CD8-positive, alpha-beta memory T cell (primary cell): ENCODE results near the gene MDK. TPM values are rescaled to one million over a fixed set of nuclear protein-coding genes. Genes with fewer than 3 reads are reported as not detected.

Source experiments
- CTCF ChIA-PET: fragments of 350-600 bp; sonication (Branson Sonifier 250); formaldehyde crosslinking; loops from one replicate; lab custom pipeline; 2021; ENCODE audit warnings: antibody characterized with exemption; lab: Charles Lee
- POLR2A ChIA-PET: fragments of 350-600 bp; sonication (Branson Sonifier 250); formaldehyde crosslinking; loops from one replicate; lab custom pipeline; 2021; ENCODE audit warnings: antibody characterized with exemption; lab: Charles Lee
- DNase-seq, 5 donors: peaks; one replicate each; pipeline versions ENCODE4 v3.0.0 to v3.0.0-alpha.2; 2020 to 2022; ENCODE audit warnings: mixed read lengths in 1 of 5
- H3K27ac ChIP-seq: one replicate; pipeline ENCODE4 v1.7.0; 2013; ENCODE audit warnings: low read depth, mild to moderate bottlenecking, low read length, moderate library complexity
- H3K27me3 ChIP-seq: 2 replicates; pipeline ENCODE4 v1.7.0; 2013; ENCODE audit warnings: low read length, mild to moderate bottlenecking; ENCODE audit not compliant: insufficient read depth, poor library complexity, severe bottlenecking
- H3K36me3 ChIP-seq: 2 replicates; pipeline ENCODE4 v1.7.0; 2013; ENCODE audit warnings: mild to moderate bottlenecking, low read length, moderate library complexity; ENCODE audit not compliant: insufficient read depth
- H3K4me1 ChIP-seq: 2 replicates; pipeline ENCODE4 v1.7.0; 2013; ENCODE audit warnings: mild to moderate bottlenecking, low read length, moderate library complexity; ENCODE audit not compliant: insufficient read depth
- H3K4me3 ChIP-seq: 2 replicates; pipeline ENCODE4 v1.7.0; 2013; ENCODE audit warnings: mild to moderate bottlenecking, low read length
- H3K9me3 ChIP-seq: 2 replicates; pipeline ENCODE4 v1.7.0; 2013; ENCODE audit warnings: mild to moderate bottlenecking, low read length
- H3K27ac Mint-ChIP-seq, 8 donors: one replicate each; pipeline ENCODE4 v1.8.0; 2020 to 2021; ENCODE audit warnings: mixed read lengths in 8 of 8, mild to moderate bottlenecking in 6 of 8, inconsistent platforms in 3 of 8, moderate library complexity in 3 of 8
- H3K27me3 Mint-ChIP-seq, 2 donors: one replicate each; pipeline ENCODE4 v1.8.0; 2020 to 2021; ENCODE audit warnings: mixed read lengths in 2 of 2, mild to moderate bottlenecking in 1 of 2, moderate library complexity in 1 of 2
- H3K36me3 Mint-ChIP-seq, 3 donors: one replicate each; pipeline ENCODE4 v1.8.0; 2020 to 2021; ENCODE audit warnings: mixed read lengths in 3 of 3, inconsistent platforms in 1 of 3, mild to moderate bottlenecking in 1 of 3
- H3K4me1 Mint-ChIP-seq, 3 donors: one replicate each; pipeline ENCODE4 v1.8.0; 2020 to 2021; ENCODE audit warnings: mixed read lengths in 3 of 3, inconsistent platforms in 1 of 3, mild to moderate bottlenecking in 1 of 3
- H3K4me3 Mint-ChIP-seq, 7 donors: one replicate each; pipeline ENCODE4 v1.8.0; 2020 to 2021; ENCODE audit warnings: mixed read lengths in 7 of 7, mild to moderate bottlenecking in 6 of 7, moderate library complexity in 4 of 7, inconsistent platforms in 2 of 7
- H3K9me3 Mint-ChIP-seq, 5 donors: one replicate each; pipeline ENCODE4 v1.8.0; 2020 to 2022; ENCODE audit warnings: mixed read lengths in 5 of 5, mild to moderate bottlenecking in 3 of 5, moderate library complexity in 2 of 5, inconsistent platforms in 1 of 5
- polyA plus RNA-seq: library from polyadenylated mRNA; unstranded; fragments of 300-500 nt; fragmentation: Illumina TruSeq; gene quantifications from one replicate; pipeline ENCODE4 v1.2.3, GENCODE V29; 2021
- total RNA-seq, 2 experiments: library from RNA; stranded (reverse); gene quantifications; one replicate each; pipeline ENCODE4 v1.2.3, GENCODE V29; 2021

MDK gene
- total and polyA plus RNA-seq, 3 experiments from 2014 or later = 0.97 to 1.2 (median 1.1) TPM

GRCh38 chr11:46356924-46357482 is 24.5 kb upstream of the MDK start:
- ChIA-PET POLR2A (interaction anchor here (1.1 kb wide), 1 partner anchor 23 kb away, joined by 3 read pairs; no protein-coding TSS in a partner anchor), CTCF (interaction anchor here (1.6 to 18.1 kb wide), 2 partner anchors 9 to 10 kb away, joined by 10 to 358 read pairs; partner anchors contain the start of gene DGKZ)
- H3K9me3 ChIP-seq = no peaks in the 10 kb centered on the region
- H3K9me3 Mint-ChIP-seq = no peaks in the 10 kb centered on the region
- peak overlapping the region; percentile 9 for H3K27ac ChIP-seq
- H3K4me3 ChIP-seq = no peak overlapping the region
- H3K27ac Mint-ChIP-seq = peak overlapping the region; percentile 49 to 91 (median 60)
- H3K36me3 Mint-ChIP-seq = peaks cover 0 to 31% (median 0%) of the 10 kb centered on the region in 3 donors
- peaks cover 5% of the 10 kb centered on the region for H3K36me3 ChIP-seq
- H3K4me1 ChIP-seq = peaks cover 70% of the 10 kb centered on the region
- no peaks in the 10 kb centered on the region for H3K27me3 ChIP-seq
- no peaks in the 10 kb centered on the region for H3K27me3 Mint-ChIP-seq
- peaks cover 66 to 87% (median 81%) of the 10 kb centered on the region in 3 donors for H3K4me1 Mint-ChIP-seq
- H3K4me3 Mint-ChIP-seq = peak overlapping the region in 6 of 7 donors; percentile 1 to 66 (median 15)
- DNase-seq = no peak

GRCh38 chr11:46357483-46357936 is 24.0 kb upstream of the MDK start:
- no peak overlapping the region for H3K27ac ChIP-seq
- no peaks in the 10 kb centered on the region for H3K27me3 Mint-ChIP-seq
- H3K27me3 ChIP-seq = no peaks in the 10 kb centered on the region
- ChIA-PET POLR2A (interaction anchor here (1.1 kb wide), 1 partner anchor 22 kb away, joined by 3 read pairs; no protein-coding TSS in a partner anchor), CTCF (interaction anchor here (1.6 to 18.1 kb wide), 2 partner anchors 9 to 10 kb away, joined by 10 to 358 read pairs; partner anchors contain the start of gene DGKZ)
- H3K27ac Mint-ChIP-seq = peak overlapping the region; percentile 14 to 95 (median 68)
- peaks cover 70% of the 10 kb centered on the region for H3K4me1 ChIP-seq
- no peaks in the 10 kb centered on the region for H3K9me3 ChIP-seq
- peak overlapping the region in 6 of 7 donors; percentile 12 to 79 (median 38) for H3K4me3 Mint-ChIP-seq
- H3K4me3 ChIP-seq = no peak overlapping the region
- H3K36me3 ChIP-seq = peaks cover 5% of the 10 kb centered on the region
- H3K4me1 Mint-ChIP-seq = peaks cover 66 to 87% (median 82%) of the 10 kb centered on the region in 3 donors
- DNase-seq = no peak
- no peaks in the 10 kb centered on the region for H3K9me3 Mint-ChIP-seq
- H3K36me3 Mint-ChIP-seq = peaks cover 0 to 30% (median 0%) of the 10 kb centered on the region in 3 donors

GRCh38 chr11:46359953-46360352 is 21.5 kb upstream of the MDK start:
- H3K36me3 ChIP-seq = peaks cover 21% of the 10 kb centered on the region
- H3K4me1 ChIP-seq = peaks cover 70% of the 10 kb centered on the region
- Mint-ChIP-seq H3K9me3 (no peaks in the 10 kb centered on the region), H3K27ac (peak overlapping the region in 5 of 8 donors; percentile 17 to 95 (median 75)), H3K36me3 (peaks cover 0 to 34% (median 0%) of the 10 kb centered on the region in 3 donors), H3K4me1 (peaks cover 59 to 86% (median 76%) of the 10 kb centered on the region in 3 donors), H3K4me3 (peak overlapping the region in 4 of 7 donors; percentile 66 to 85 (median 84)), H3K27me3 (no peaks in the 10 kb centered on the region)
- no peaks in the 10 kb centered on the region for H3K27me3 ChIP-seq
- POLR2A ChIA-PET = interaction anchor here (0.7 to 0.8 kb wide), 3 partner anchors 8 to 23 kb away, joined by 4 to 12 read pairs (median 7); no protein-coding TSS in a partner anchor
- H3K4me3 ChIP-seq = no peak overlapping the region
- CTCF ChIA-PET = interaction anchor here (1.1 to 16.1 kb wide), 3 partner anchors 9 to 27 kb away, joined by 3 to 358 read pairs (median 4); partner anchors contain the start of gene DGKZ
- no peak overlapping the region for H3K27ac ChIP-seq
- DNase-seq = no peak
- no peaks in the 10 kb centered on the region for H3K9me3 ChIP-seq

GRCh38 chr11:46360878-46361277 is 20.6 kb upstream of the MDK start:
- Mint-ChIP-seq H3K9me3 (no peaks in the 10 kb centered on the region), H3K27me3 (no peaks in the 10 kb centered on the region)
- POLR2A ChIA-PET = interaction anchor here (1.1 to 1.4 kb wide), 2 partner anchors 12 to 31 kb away, joined by 3 to 6 read pairs; no protein-coding TSS in a partner anchor

GRCh38 chr11:46361283-46362155 is 19.9 kb upstream of the MDK start:
- peaks cover 66% of the 10 kb centered on the region for H3K4me1 ChIP-seq
- Mint-ChIP-seq H3K4me3 (peak overlapping the region; percentile 77 to 93 (median 85)), H3K9me3 (no peaks in the 10 kb centered on the region), H3K36me3 (peaks cover 0 to 36% (median 0%) of the 10 kb centered on the region in 3 donors), H3K27me3 (no peaks in the 10 kb centered on the region), H3K27ac (peak overlapping the region; percentile 82 to 96 (median 91)), H3K4me1 (peaks cover 56 to 88% (median 70%) of the 10 kb centered on the region in 3 donors)
- peak overlapping the region; percentile 76 for H3K27ac ChIP-seq
- CTCF ChIA-PET = interaction anchor here (2.2 to 16.1 kb wide), 2 partner anchors 11 to 27 kb away, joined by 5 to 358 read pairs; partner anchors contain the start of gene DGKZ
- POLR2A ChIA-PET = interaction anchor here (1.1 to 1.4 kb wide), 3 partner anchors 9 to 31 kb away, joined by 3 to 9 read pairs (median 6); no protein-coding TSS in a partner anchor
- H3K4me3 ChIP-seq = peak overlapping the region; percentile 58
- H3K27me3 ChIP-seq = no peaks in the 10 kb centered on the region
- DNase-seq = peak; percentile 27 to 73 (median 59)
- H3K9me3 ChIP-seq = no peaks in the 10 kb centered on the region
- peaks cover 16% of the 10 kb centered on the region for H3K36me3 ChIP-seq

More at GRCh38 chr11:46360878-46361277, 20.6 kb upstream of the MDK start:
- H3K4me1 ChIP-seq = peaks cover 71% of the 10 kb centered on the region
- peak overlapping the region; percentile 76 for H3K27ac ChIP-seq
- H3K4me3 Mint-ChIP-seq = peak overlapping the region; percentile 77 to 93 (median 85)
- H3K27ac Mint-ChIP-seq = peak overlapping the region; percentile 82 to 96 (median 91)
- no peak for DNase-seq
- no peaks in the 10 kb centered on the region for H3K27me3 ChIP-seq
- CTCF ChIA-PET = interaction anchor here (1.1 to 16.1 kb wide), 3 partner anchors 8 to 28 kb away, joined by 3 to 358 read pairs (median 4); partner anchors contain the start of gene DGKZ
- no peaks in the 10 kb centered on the region for H3K9me3 ChIP-seq
- peak overlapping the region; percentile 58 for H3K4me3 ChIP-seq
- H3K36me3 ChIP-seq = peaks cover 21% of the 10 kb centered on the region
- H3K4me1 Mint-ChIP-seq = peaks cover 60 to 90% (median 77%) of the 10 kb centered on the region in 3 donors
- H3K36me3 Mint-ChIP-seq = peaks cover 0 to 38% (median 0%) of the 10 kb centered on the region in 3 donors

- CTCF ChIA-PET = interaction anchor here (2.2 to 16.1 kb wide), 2 partner anchors 12 to 28 kb away, joined by 5 to 358 read pairs; partner anchors contain the start of gene DGKZ
- peaks cover 65% of the 10 kb centered on the region for H3K4me1 ChIP-seq
- peak overlapping the region; percentile 47 for H3K4me3 ChIP-seq
Observed at GRCh38 chr11:46362156-46363030, 19.1 kb upstream of the MDK start.

More at GRCh38 chr11:46362156-46363030, 19.1 kb upstream of the MDK start:
- Histone ChIP-seq H3K36me3 (peaks cover 16% of the 10 kb centered on the region), H3K27me3 (no peaks in the 10 kb centered on the region), H3K9me3 (no peaks in the 10 kb centered on the region), H3K27ac (peak overlapping the region; percentile 76)
- no peaks in the 10 kb centered on the region for H3K9me3 Mint-ChIP-seq
- H3K36me3 Mint-ChIP-seq = peaks cover 0 to 30% (median 0%) of the 10 kb centered on the region in 3 donors
- H3K27ac Mint-ChIP-seq = peak overlapping the region; percentile 59 to 96 (median 67)
- POLR2A ChIA-PET = interaction anchor here (1.4 kb wide), 2 partner anchors 10 to 13 kb away, joined by 6 to 9 read pairs; no protein-coding TSS in a partner anchor
- peak overlapping the region; percentile 30 to 93 (median 52) for H3K4me3 Mint-ChIP-seq
- peaks cover 54 to 87% (median 64%) of the 10 kb centered on the region in 3 donors for H3K4me1 Mint-ChIP-seq
- no peaks in the 10 kb centered on the region for H3K27me3 Mint-ChIP-seq
- DNase-seq = no peak
